Measurements from ENCODE around the gene C19orf53. TPM values are rescaled to one million over a fixed set of nuclear protein-coding genes. Genes with fewer than 3 reads are reported as not detected.
A peak's percentile ranks its signal among the peaks of the same experiment; 100 is the strongest.

C19orf53 gene
- total RNA-seq, 1 experiment from 2014 or later, result 115 TPM

DNA sequence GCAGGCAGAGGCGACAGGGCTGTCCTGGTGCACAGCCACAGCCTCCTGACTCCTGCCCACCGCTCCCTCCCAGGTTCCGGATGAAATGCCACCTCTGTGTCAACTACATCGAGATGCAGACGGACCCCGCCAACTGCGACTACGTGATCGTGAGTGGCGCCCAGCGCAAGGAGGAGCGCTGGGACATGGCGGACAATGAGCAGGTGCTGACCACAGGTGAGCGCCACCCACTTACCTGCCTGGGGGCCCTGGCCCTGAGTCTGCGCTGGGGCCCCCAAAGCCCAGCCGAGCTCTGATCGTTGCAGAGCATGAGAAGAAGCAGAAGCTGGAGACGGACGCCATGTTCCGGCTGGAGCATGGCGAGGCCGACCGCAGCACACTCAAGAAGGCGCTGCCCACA lies 15.5 kb upstream of the C19orf53 start:
- no peaks in the 10 kb centered on the region for H4K20me1 ChIP-seq (ENCODE audit: insufficient read depth)
- CTCF ChIA-PET, result no interaction called here
- H2AFZ ChIP-seq (ENCODE audit: low read depth, low read length, poor library complexity, severe bottlenecking), result no peak overlapping the region
- TF ChIP-seq CBX3 (IDR thresholded peaks at IDR 0.05; ENCODE audit: low read depth) (no peak), ELF1 (IDR thresholded peaks at IDR 0.05; ENCODE audit: borderline replicate concordance, low read depth) (no peak), TCF7L2 (IDR thresholded peaks at IDR 0.05; ENCODE audit: borderline replicate concordance, extremely low read depth, insufficient read depth, insufficient read length) (no peak)
- TF ChIP-seq, protein P1, sequence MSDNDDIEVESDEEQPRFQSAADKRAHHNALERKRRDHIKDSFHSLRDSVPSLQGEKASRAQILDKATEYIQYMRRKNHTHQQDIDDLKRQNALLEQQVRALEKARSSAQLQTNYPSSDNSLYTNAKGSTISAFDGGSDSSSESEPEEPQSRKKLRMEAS (IDR thresholded peaks at IDR 0.05), result no peak
- TF ChIP-seq, protein P2, sequence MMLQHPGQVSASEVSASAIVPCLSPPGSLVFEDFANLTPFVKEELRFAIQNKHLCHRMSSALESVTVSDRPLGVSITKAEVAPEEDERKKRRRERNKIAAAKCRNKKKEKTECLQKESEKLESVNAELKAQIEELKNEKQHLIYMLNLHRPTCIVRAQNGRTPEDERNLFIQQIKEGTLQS (IDR thresholded peaks at IDR 0.05), result no peak
- ATAC-seq (no peak), DNase-seq (ENCODE audit: low read depth, low spot score) (no peak)
- no peak overlapping the region for H3K4me3 ChIP-seq (replicated peaks in 1 of 2; ENCODE audit: low read depth in 1 of 2, low read length in 2 of 2)
- peaks cover 26 to 29% of the 10 kb centered on the region in 2 experiments; a peak in 3 of 4 replicates for H3K36me3 ChIP-seq (ENCODE audit: control insufficient read depth in 1 of 2, insufficient read depth in 2 of 2, low read length in 2 of 2)
- no peaks in the 10 kb centered on the region for H3K27me3 ChIP-seq (ENCODE audit: insufficient read depth, low read length)
- no peaks in the 10 kb centered on the region for H3K9me3 ChIP-seq (ENCODE audit: control insufficient read depth in 1 of 2, insufficient read depth in 1 of 2, low read depth in 1 of 2, low read length in 2 of 2)
- no peaks in the 10 kb centered on the region; a peak in 1 of 4 replicates for H3K4me1 ChIP-seq (ENCODE audit: control insufficient read depth in 1 of 2, insufficient read depth in 2 of 2, low read length in 2 of 2)
- no TSS peak for BruUV-seq (replicated peaks)
- RAD21 ChIA-PET (ENCODE audit: low non-redundant PET in 1 of 2, low total read pairs in 2 of 2, uncharacterized antibody in 2 of 2, unreplicated experiment in 2 of 2), result no interaction called here
- intact Hi-C loops (cut with micrococcal nuclease), result no loop called here
- H3K4me2 ChIP-seq (ENCODE audit: low read length), result no peak overlapping the region
- POLR2A ChIA-PET, result no interaction called here
- no peak overlapping the region for H3K9ac ChIP-seq (ENCODE audit: low read length)
- H3K79me2 ChIP-seq (ENCODE audit: insufficient read depth, low read length), result no peaks in the 10 kb centered on the region
- no peaks in the 10 kb centered on the region for H3K9me2 ChIP-seq (ENCODE audit: insufficient read depth)
- H3K27ac ChIP-seq (ENCODE audit: low read depth, low read length), result no peak overlapping the region

DNA sequence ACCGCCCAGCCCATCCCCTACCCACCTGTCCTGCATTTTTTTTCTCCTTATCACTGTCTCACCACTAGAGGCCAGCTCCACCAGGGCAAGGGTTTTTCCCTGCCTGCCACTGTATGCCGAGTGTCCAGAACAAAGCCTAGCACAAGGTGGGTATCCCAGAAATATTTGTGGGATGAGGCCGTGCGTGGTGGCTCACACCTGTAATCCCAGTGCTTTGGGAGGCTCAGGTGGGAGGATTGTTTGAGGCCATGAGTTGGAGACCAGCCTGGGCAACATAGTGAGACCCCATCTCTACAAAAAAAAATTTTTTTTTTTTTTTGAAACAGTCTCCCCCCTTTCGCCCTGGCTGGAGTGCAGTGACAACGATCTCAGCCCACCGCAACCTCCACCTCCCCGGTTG lies 12.8 kb upstream of the C19orf53 start:
- Histone ChIP-seq H3K79me2 (ENCODE audit: insufficient read depth, low read length) (no peaks in the 10 kb centered on the region), H4K20me1 (ENCODE audit: insufficient read depth) (no peaks in the 10 kb centered on the region), H2AFZ (ENCODE audit: low read depth, low read length, poor library complexity, severe bottlenecking) (no peak overlapping the region), H3K27me3 (ENCODE audit: insufficient read depth, low read length) (no peaks in the 10 kb centered on the region), H3K9ac (ENCODE audit: low read length) (no peak overlapping the region), H3K4me1 (ENCODE audit: control insufficient read depth in 1 of 2, insufficient read depth in 2 of 2, low read length in 2 of 2) (peaks cover 0 to 6% of the 10 kb centered on the region in 2 experiments; a peak in 2 of 4 replicates), H3K36me3 (ENCODE audit: control insufficient read depth in 1 of 2, insufficient read depth in 2 of 2, low read length in 2 of 2) (peaks cover 14% of the 10 kb centered on the region in 2 experiments; a peak in 3 of 4 replicates), H3K4me2 (ENCODE audit: low read length) (no peak overlapping the region), H3K4me3 (replicated peaks in 1 of 2; ENCODE audit: low read depth in 1 of 2, low read length in 2 of 2) (no peak overlapping the region), H3K27ac (ENCODE audit: low read depth, low read length) (no peak overlapping the region), H3K9me2 (ENCODE audit: insufficient read depth) (no peaks in the 10 kb centered on the region), H3K9me3 (ENCODE audit: control insufficient read depth in 1 of 2, insufficient read depth in 1 of 2, low read depth in 1 of 2, low read length in 2 of 2) (no peaks in the 10 kb centered on the region)
- ChIA-PET RAD21 (ENCODE audit: low non-redundant PET in 1 of 2, low total read pairs in 2 of 2, uncharacterized antibody in 2 of 2, unreplicated experiment in 2 of 2) (no interaction called here), POLR2A (no interaction called here), CTCF (interaction anchor here (1.1 kb wide), 1 partner anchor 101 kb away, joined by 3 read pairs; no protein-coding TSS in a partner anchor)
- no TSS peak for BruUV-seq (replicated peaks)
- DNase-seq (ENCODE audit: low read depth, low spot score) (no peak), ATAC-seq (peak; percentile 37; the same call in 1 of the 2 replicates)
- TF ChIP-seq ZFX (IDR thresholded peaks at IDR 0.05) (no peak), FOSL1 (IDR thresholded peaks at IDR 0.05; ENCODE audit: low read depth) (no peak), POLR2A (IDR thresholded peaks at IDR 0.05; ENCODE audit: borderline replicate concordance, extremely low read depth, insufficient read depth, insufficient read length) (no peak), TCF7L2 (IDR thresholded peaks at IDR 0.05; ENCODE audit: borderline replicate concordance, extremely low read depth, insufficient read depth, insufficient read length) (no peak), POLR2AphosphoS5 (IDR thresholded peaks at IDR 0.05; ENCODE audit: low read depth, low read length) (no peak)
- TF ChIP-seq, protein P3, sequence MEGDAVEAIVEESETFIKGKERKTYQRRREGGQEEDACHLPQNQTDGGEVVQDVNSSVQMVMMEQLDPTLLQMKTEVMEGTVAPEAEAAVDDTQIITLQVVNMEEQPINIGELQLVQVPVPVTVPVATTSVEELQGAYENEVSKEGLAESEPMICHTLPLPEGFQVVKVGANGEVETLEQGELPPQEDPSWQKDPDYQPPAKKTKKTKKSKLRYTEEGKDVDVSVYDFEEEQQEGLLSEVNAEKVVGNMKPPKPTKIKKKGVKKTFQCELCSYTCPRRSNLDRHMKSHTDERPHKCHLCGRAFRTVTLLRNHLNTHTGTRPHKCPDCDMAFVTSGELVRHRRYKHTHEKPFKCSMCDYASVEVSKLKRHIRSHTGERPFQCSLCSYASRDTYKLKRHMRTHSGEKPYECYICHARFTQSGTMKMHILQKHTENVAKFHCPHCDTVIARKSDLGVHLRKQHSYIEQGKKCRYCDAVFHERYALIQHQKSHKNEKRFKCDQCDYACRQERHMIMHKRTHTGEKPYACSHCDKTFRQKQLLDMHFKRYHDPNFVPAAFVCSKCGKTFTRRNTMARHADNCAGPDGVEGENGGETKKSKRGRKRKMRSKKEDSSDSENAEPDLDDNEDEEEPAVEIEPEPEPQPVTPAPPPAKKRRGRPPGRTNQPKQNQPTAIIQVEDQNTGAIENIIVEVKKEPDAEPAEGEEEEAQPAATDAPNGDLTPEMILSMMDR (IDR thresholded peaks at IDR 0.05 in 2 of 3, conservative IDR thresholded peaks at IDR 0.05 in 1 of 3; ENCODE audit: borderline replicate concordance in 1 of 3, insufficient read depth in 1 of 3, low read depth in 2 of 3, low read length in 2 of 3), result peak in 2 of 3 experiments; percentile 22 to 35; a peak in 3 of 6 replicates
- intact Hi-C loops (cut with micrococcal nuclease), result no loop called here

Measured in HCT116 (cell line).